GM21447 (cell line): ENCODE measurements around the gene GLI1.

Source experiments
- ATAC-seq: cut with Tn5 transposase; IDR thresholded peaks from one replicate; pipeline ENCODE4 v1.9.1; 2021; ENCODE audit not compliant: unreplicated experiment

Gene GLI1

GRCh38 chr12:57518176-57518919 lies 58.8 kb downstream of the GLI1 start:
- ATAC-seq: no peak

DNA sequence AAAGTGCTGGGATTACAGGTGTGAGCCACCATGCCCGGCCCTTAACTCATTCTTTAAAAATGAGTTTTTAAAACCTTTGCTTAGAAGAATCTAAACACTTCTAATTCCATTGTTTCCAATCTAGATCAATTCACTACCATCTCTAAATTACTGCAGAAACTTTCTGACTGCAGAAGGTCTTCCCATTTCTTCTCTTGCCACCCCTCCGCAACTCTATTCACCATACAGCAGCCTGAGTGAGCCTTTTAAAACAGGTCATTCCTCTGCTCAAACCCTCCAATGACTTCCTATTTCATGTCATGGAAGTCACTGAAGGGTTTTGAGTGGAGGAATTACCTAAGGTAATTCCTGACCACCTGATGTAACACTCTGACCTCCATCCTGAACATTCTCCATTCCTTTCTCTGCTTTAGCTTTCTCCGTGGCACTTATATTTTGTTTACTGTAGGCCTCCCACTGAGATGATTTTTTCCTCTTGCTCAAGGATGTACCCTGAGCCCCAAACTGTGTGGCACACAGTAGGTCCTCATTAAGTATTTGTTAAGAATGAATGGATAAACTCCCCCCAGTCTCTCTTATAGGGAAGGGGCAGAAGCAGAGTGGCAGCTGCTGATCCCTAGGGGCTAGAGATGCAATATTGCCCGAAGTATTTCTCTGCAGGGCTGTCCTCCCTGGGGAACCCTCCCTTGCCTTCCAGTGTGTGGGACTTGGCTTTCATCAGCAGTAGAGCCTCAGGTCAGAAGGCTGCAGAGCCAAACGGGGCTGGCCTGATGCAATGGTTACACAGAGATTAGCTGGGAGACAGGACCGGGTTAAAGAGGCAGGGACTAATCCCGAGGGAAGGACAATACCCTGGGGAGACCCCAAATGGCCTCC lies 59.6 kb downstream of the GLI1 start:
- ATAC-seq: no peak

- ATAC-seq: peak; percentile 2
Measured at GRCh38 chr12:57519796-57520052, 60.1 kb downstream of the GLI1 start.

GRCh38 chr12:57520053-57520818 lies 60.7 kb downstream of the GLI1 start, which contains the start of gene DDIT3:
Gene DDIT3, minus strand, starts transcription at chr12:57520514. Its CDS starts 3,108 bp downstream, at chr12:57517406.
- ATAC-seq: peak; percentile 62

- no peak for ATAC-seq
Measured at GRCh38 chr12:57521525-57522010, 62.0 kb downstream of the GLI1 start.
